CD4-positive, alpha-beta T cell treated with Interleukin-4 for 1 hour (primary cell): ENCODE data around the gene ADAMTS2.

Source experiments
- DNase-seq, 2 donors: peaks; one replicate each; pipeline ENCODE4 v3.0.0-alpha.2; 2020 to 2022

ADAMTS2 gene

GRCh38 chr5:179208706-179209358 lies 136.4 kb downstream of the ADAMTS2 start:
- DNase-seq = no peak

GRCh38 chr5:179207920-179208705 lies 137.1 kb downstream of the ADAMTS2 start:
- no peak for DNase-seq

GRCh38 chr5:179207470-179207869 lies 137.8 kb downstream of the ADAMTS2 start:
- DNase-seq = no peak

GRCh38 chr5:179206366-179206765 lies 138.9 kb downstream of the ADAMTS2 start:
- no peak for DNase-seq

GRCh38 chr5:179205277-179205676 lies 140.0 kb downstream of the ADAMTS2 start:
- no peak for DNase-seq

- no peak for DNase-seq
Observed at GRCh38 chr5:179204572-179204971, 140.7 kb downstream of the ADAMTS2 start.

GRCh38 chr5:179203248-179203647 lies 142.0 kb downstream of the ADAMTS2 start:
- DNase-seq = no peak

GRCh38 chr5:179201986-179202385 lies 143.3 kb downstream of the ADAMTS2 start:
- no peak for DNase-seq

- DNase-seq = no peak
Observed at GRCh38 chr5:179199246-179199645, 146.0 kb downstream of the ADAMTS2 start.

GRCh38 chr5:179198825-179199224 lies 146.4 kb downstream of the ADAMTS2 start:
- DNase-seq = no peak

GRCh38 chr5:179196405-179197079 lies 148.7 kb downstream of the ADAMTS2 start:
- no peak for DNase-seq

- no peak for DNase-seq
Observed at GRCh38 chr5:179195561-179196404, 149.5 kb downstream of the ADAMTS2 start.

- DNase-seq = no peak
Observed at GRCh38 chr5:179194941-179195381, 150.3 kb downstream of the ADAMTS2 start.

GRCh38 chr5:179194201-179194910 lies 150.9 kb downstream of the ADAMTS2 start:
- no peak for DNase-seq

GRCh38 chr5:179193746-179194145 lies 151.5 kb downstream of the ADAMTS2 start:
- no peak for DNase-seq

GRCh38 chr5:179192891-179193470 lies 152.3 kb downstream of the ADAMTS2 start:
- DNase-seq = no peak

- DNase-seq = no peak
Observed at GRCh38 chr5:179192185-179192890, 152.9 kb downstream of the ADAMTS2 start.

- DNase-seq = no peak
Observed at GRCh38 chr5:179191506-179192184, 153.6 kb downstream of the ADAMTS2 start.

- DNase-seq = no peak
Observed at GRCh38 chr5:179190851-179191505, 154.3 kb downstream of the ADAMTS2 start.

- no peak for DNase-seq
Observed at GRCh38 chr5:179188636-179189035, 156.6 kb downstream of the ADAMTS2 start.
